GM19351 (cell line): ENCODE data around the gene NPHP4.

ENCODE experiments used
- ATAC-seq: cut with Tn5 transposase; IDR thresholded peaks from one replicate; pipeline ENCODE4 v1.9.1; 2021; ENCODE audit warnings: mild to moderate bottlenecking, moderate library complexity; ENCODE audit not compliant: unreplicated experiment

NPHP4 gene

GRCh38 chr1:5915587-5916571 is 76.3 kb downstream of the NPHP4 start:
- no peak for ATAC-seq

GRCh38 chr1:5914676-5915365 is 77.4 kb downstream of the NPHP4 start:
- no peak for ATAC-seq

GRCh38 chr1:5913876-5914275 is 78.3 kb downstream of the NPHP4 start:
- ATAC-seq, result no peak

- ATAC-seq, result no peak
These were observed 79.0 kb downstream of the NPHP4 start for GRCh38 chr1:5913078-5913845.

- ATAC-seq, result no peak
These were observed 80.4 kb downstream of the NPHP4 start for GRCh38 chr1:5911871-5912271.

GRCh38 chr1:5911157-5911556 is 81.1 kb downstream of the NPHP4 start:
- ATAC-seq, result no peak

GRCh38 chr1:5910666-5911065 is 81.6 kb downstream of the NPHP4 start:
- no peak for ATAC-seq

GRCh38 chr1:5910276-5910620 is 82.0 kb downstream of the NPHP4 start:
- no peak for ATAC-seq

- ATAC-seq, result no peak
These were observed 82.5 kb downstream of the NPHP4 start for GRCh38 chr1:5909576-5910275.

- no peak for ATAC-seq
These were observed 83.5 kb downstream of the NPHP4 start for GRCh38 chr1:5908461-5909375.

GRCh38 chr1:5907966-5908365 is 84.3 kb downstream of the NPHP4 start:
- no peak for ATAC-seq

- ATAC-seq, result no peak
These were observed 84.8 kb downstream of the NPHP4 start for GRCh38 chr1:5907386-5907785.

- ATAC-seq, result no peak
These were observed 85.3 kb downstream of the NPHP4 start for GRCh38 chr1:5906966-5907365.

- ATAC-seq, result no peak
These were observed 86.1 kb downstream of the NPHP4 start for GRCh38 chr1:5906116-5906515.

GRCh38 chr1:5905436-5905835 is 86.8 kb downstream of the NPHP4 start:
- no peak for ATAC-seq

- ATAC-seq, result no peak
These were observed 87.7 kb downstream of the NPHP4 start for GRCh38 chr1:5904551-5904950.

GRCh38 chr1:5903680-5904079 is 88.5 kb downstream of the NPHP4 start:
- ATAC-seq, result no peak

- no peak for ATAC-seq
These were observed 89.2 kb downstream of the NPHP4 start for GRCh38 chr1:5903031-5903430.

GRCh38 chr1:5901841-5902240 is 90.4 kb downstream of the NPHP4 start:
- ATAC-seq, result no peak

GRCh38 chr1:5901150-5901549 is 91.1 kb downstream of the NPHP4 start:
- no peak for ATAC-seq
